HL-60 (cell line): ENCODE results near the gene KANSL3.

Source experiments
- DNase-seq, 2 experiments: peaks; one replicate each; pipeline ENCODE4 v3.0.0-alpha.2; 2010 to 2020; ENCODE audit warnings: low read depth in 1 of 2, low spot score in 1 of 2
- H3K27ac ChIP-seq: fragments of 250-450 bp; sonication (Bioruptor Pico); replicated peaks from 2 replicates; pipeline ENCODE4 v1.5.1; 2020; ENCODE audit warnings: mild to moderate bottlenecking, moderate library complexity
- H3K27me3 ChIP-seq: fragments of 250-450 bp; sonication (Bioruptor Pico); 2 replicates; pipeline ENCODE4 v1.5.1; 2021; ENCODE audit warnings: mild to moderate bottlenecking, moderate library complexity; ENCODE audit not compliant: insufficient read depth, poor library complexity, severe bottlenecking
- H3K4me3 ChIP-seq: replicated peaks from 2 replicates; pipeline ENCODE4 v1.5.1; 2011; ENCODE audit warnings: mild to moderate bottlenecking, control low read depth, low read length; ENCODE audit not compliant: insufficient read depth
- CTCF ChIP-seq: IDR thresholded peaks from one replicate; pipeline ENCODE4 v1.5.1; 2011; ENCODE audit warnings: low read length, control low read depth, inconsistent platforms; ENCODE audit not compliant: insufficient read depth
- GABPA ChIP-seq: IDR thresholded peaks from 2 replicates; pipeline ENCODE4 v1.6.1; 2012; ENCODE audit warnings: low read depth
- POLR2AphosphoS5 ChIP-seq: IDR thresholded peaks from 2 replicates; pipeline ENCODE4 v1.6.1; 2012; ENCODE audit warnings: low read depth
- REST ChIP-seq: IDR thresholded peaks from 2 replicates; pipeline ENCODE4 v1.6.1; 2012; ENCODE audit warnings: low read depth; ENCODE audit not compliant: insufficient replicate concordance
- SPI1 ChIP-seq: IDR thresholded peaks from 2 replicates; pipeline ENCODE4 v1.6.1; 2012; ENCODE audit warnings: low read depth, mild to moderate bottlenecking, borderline replicate concordance

KANSL3 gene

GRCh38 chr2:96616535-96616934, 21.6 kb downstream of the KANSL3 start:
- H3K27me3 ChIP-seq, result no peaks in the 10 kb centered on the region
- no peak for DNase-seq
- H3K4me3 ChIP-seq, result no peak overlapping the region
- TF ChIP-seq GABPA (no peak), POLR2AphosphoS5 (no peak), REST (no peak), CTCF (no peak), SPI1 (no peak)
- no peak overlapping the region for H3K27ac ChIP-seq

- no peak for DNase-seq
- Histone ChIP-seq H3K4me3 (no peak overlapping the region), H3K27me3 (no peaks in the 10 kb centered on the region), H3K27ac (no peak overlapping the region)
- TF ChIP-seq REST, result no peak
- no peak for TF ChIP-seq SPI1
- TF ChIP-seq CTCF, result no peak
- no peak for TF ChIP-seq POLR2AphosphoS5
- no peak for TF ChIP-seq GABPA
These were observed 22.0 kb downstream of the KANSL3 start for GRCh38 chr2:96616128-96616527.

GRCh38 chr2:96608469-96609455, 29.4 kb downstream of the KANSL3 start:
- no peak for TF ChIP-seq SPI1
- no peak for TF ChIP-seq REST
- TF ChIP-seq CTCF, result no peak
- no peak for TF ChIP-seq POLR2AphosphoS5
- no peak for TF ChIP-seq GABPA
- Histone ChIP-seq H3K4me3 (no peak overlapping the region), H3K27ac (no peak overlapping the region), H3K27me3 (no peaks in the 10 kb centered on the region)
- no peak for DNase-seq
